HK-2 (cell line): ENCODE measurements around the gene RPL19.
"Not testable (repeated sequence)": the region's sequence is repeated elsewhere in the genome, so short reads cannot be mapped to it uniquely, and the experiment has no call there.

ENCODE experiments used
- DNase-seq: peaks from one replicate; pipeline ENCODE4 v3.0.0-alpha.2; 2018; ENCODE audit not compliant: unreplicated experiment

RPL19 gene

GRCh38 chr17:39200070-39200879 is at the start of gene RPL19:
Gene RPL19, plus strand, starts transcription at chr17:39200283. Its CDS starts 62 bp downstream, at chr17:39200345.
- DNase-seq = peak; percentile 77

GRCh38 chr17:39150795-39151149 is 49.3 kb upstream of the RPL19 start:
- DNase-seq = no peak

DNA sequence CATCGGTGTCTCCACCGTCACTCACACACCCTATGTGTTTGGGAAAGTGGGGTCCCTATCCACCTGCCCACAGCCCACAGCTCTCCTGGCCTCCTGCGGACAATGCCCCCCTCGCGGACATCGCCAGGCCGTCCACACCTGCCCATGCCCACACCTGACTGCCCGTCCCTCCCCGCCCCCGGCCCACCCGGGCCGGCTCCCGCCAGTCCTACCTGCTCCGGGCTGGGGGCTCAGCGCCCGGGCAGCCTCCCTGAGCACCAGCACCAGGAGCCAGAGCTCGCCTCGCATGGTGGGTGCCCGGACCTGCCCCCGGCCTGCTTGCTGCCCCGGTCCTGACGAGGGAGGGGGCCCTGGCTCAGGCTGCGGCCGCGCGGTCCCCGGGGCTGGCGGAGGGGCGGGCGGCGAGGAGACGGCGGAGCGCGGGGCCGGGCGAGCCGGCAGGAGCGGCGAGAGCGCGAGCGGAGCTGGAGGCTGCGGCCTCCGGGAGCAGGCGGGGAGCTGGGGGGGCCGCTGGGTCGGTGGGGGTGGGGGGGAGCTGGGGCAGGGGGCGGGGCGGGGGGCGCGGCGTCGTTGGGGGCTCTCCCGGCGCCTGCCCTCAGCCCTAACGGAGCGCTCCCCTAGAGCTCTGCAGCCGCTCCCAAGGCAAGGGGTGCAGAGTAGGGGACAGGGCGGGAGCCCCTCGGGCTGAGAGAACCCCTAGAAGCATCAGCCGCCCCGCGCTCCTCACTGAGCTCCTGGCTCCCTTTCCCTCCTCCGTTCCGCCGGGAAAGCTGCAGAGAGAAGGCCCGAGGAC is 48.7 kb upstream of the RPL19 start, which contains the start of gene PLXDC1:
PLXDC1 (minus strand) TSS at position 488 of the 793 bp plus-strand sequence; CDS start at position 288, 200 bp downstream.
- no peak for DNase-seq

GRCh38 chr17:39151943-39152818 is 47.9 kb upstream of the RPL19 start:
- peak; percentile 42 for DNase-seq

GRCh38 chr17:39153599-39154051 is 46.5 kb upstream of the RPL19 start:
- peak; percentile 96 for DNase-seq

DNA sequence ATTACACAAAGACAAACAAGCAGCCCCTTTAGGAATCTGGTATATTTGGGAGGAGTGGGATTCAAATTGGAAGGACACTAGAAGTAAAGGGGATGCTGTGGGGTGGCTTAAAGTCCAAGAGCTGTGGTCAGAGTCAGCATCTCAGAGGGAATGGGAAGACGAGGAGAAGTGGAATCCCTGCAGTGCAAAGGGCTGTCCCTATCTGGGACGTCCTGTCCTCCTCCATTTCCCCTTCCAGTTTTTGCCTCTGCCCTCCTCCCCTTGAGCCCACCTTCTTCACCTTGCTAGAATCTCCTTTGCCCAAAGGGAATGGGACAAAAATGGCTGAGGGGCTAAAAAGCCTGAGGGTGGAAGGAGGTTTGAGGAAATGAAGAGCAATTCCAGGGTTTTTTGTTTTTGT is 44.4 kb upstream of the RPL19 start:
- no peak for DNase-seq

GRCh38 chr17:39156491-39156890 is 43.6 kb upstream of the RPL19 start:
- no peak for DNase-seq

- no peak for DNase-seq
Observed at GRCh38 chr17:39158623-39159022, 41.5 kb upstream of the RPL19 start.

DNA sequence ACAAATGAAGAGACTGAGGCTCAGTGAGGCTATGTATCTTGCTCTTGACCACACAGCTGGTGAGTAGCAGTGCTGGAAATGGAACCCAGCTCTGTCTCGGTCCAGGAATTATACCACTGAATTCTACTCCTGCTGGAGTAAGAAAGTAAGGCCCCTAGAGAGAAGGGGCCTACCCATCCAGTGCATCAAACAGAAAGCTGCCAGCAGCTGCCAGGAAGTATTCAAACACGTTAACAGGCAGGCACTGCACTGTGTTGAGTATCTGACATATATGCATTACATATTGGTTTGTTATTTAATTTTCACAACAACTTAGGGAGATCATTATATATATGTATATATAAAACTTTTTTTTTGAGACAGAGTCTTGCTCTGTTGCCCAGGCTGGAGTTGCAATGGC is 38.1 kb upstream of the RPL19 start:
- no peak for DNase-seq

GRCh38 chr17:39164675-39165143 is 35.4 kb upstream of the RPL19 start:
- DNase-seq = peak; percentile 76

DNA sequence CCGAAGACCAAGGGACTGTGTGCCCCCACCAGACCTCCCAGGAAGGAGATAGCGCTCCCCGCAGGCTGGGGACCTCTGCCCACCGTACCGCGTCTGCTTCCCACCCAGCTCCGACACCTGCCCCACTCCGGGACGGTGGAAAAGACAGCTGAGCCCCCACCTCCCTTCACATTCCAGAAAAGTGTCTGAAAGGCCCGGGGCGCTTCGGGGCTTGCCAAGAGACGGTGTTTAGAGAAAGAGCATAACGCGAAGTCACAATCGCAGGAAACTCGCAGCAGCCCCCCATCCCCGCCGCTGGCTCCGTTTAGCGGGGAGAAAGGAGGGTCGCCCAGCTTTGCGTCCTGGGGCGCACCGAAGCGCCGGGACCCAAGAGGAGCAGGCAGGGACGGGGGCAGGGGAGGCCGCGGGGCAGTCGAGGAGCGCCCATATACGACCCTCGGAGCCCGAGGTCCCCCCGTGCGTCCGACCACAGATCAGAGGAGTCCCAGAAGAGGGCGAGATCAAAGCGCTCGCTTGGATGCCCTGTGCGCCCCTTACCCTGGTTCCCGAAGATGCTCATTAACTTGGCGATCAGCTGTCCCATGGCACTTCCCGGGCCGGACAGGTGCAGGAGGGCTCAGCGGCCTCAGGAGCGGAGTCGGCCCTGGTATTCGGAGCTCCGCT is 34.8 kb upstream of the RPL19 start:
- no peak for DNase-seq

DNA sequence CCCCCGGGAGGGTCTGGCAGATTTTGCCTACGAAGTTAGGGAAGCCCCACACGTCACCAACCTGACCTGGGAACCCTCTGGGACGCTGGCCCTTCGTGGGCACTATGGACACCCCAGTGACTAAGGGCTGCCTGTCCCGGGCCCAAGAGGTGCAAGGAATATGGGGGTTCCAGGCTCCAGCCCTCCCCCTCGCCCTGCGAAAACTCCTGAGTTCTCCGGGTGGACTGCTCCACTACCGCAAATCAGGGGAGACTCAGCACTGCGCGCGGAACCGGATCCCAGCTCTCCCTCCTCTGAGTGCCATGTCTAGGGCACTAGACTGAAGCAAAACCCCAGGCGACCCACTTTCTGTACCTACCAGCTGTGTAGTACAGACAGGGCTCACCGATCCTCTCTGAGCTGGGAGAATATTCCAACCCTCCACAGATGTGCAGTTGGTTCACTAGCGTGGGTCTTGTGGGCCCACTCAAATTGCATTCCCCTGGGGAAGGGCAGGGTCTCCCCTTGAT is 34.2 kb upstream of the RPL19 start, which contains the start of gene ARL5C:
ARL5C (minus strand) TSS at position 321 of the 509 bp plus-strand sequence. CDS start 401 bp downstream, outside the sequence.
- DNase-seq = no peak

GRCh38 chr17:39166437-39167335 is 33.4 kb upstream of the RPL19 start:
- no peak for DNase-seq

GRCh38 chr17:39167476-39167875 is 32.6 kb upstream of the RPL19 start:
- DNase-seq = no peak

GRCh38 chr17:39168503-39168902 is 31.6 kb upstream of the RPL19 start:
- not testable (repeated sequence) for DNase-seq

DNA sequence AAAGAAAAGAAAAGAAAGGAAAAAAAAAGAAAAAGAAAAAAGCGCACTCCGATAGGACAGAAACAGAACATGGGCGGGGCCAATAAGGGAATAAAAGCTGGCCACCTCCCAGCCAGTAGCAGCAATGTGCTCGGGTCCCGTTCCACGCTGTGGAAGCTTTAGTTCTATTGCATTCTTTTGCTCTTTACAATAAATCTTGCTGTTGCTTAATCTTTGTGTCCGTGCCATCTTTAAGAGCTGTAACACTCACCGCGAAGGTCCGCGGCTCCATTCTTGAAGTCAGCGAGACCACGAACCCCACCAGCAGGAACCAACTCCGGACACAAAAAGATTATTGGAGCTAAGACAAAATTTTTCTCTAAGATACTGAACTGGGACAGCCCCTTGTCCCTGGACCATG is 31.0 kb upstream of the RPL19 start:
- DNase-seq = no peak

GRCh38 chr17:39169518-39169917 is 30.6 kb upstream of the RPL19 start:
- no peak for DNase-seq

GRCh38 chr17:39170109-39170508 is 30.0 kb upstream of the RPL19 start:
- no peak for DNase-seq

DNA sequence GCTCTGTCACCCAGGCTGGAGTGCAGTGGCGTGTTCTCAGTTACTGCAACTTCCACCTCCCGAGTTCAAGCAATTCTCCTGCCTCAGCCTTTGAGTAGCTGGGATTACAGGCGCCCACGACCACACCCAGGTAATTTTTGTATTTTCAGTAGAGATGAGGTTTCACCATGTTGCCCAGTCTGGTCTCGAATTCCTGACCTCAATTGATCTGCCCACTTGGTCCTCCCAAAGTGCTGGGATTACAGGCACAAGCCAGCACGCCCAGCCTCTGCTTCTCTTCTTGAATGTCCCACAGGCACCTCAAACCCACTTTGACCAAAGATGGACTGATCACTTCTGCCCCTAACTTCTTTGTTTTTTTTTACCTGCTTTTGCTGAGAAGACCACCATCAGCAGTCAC is 29.5 kb upstream of the RPL19 start:
- no peak for DNase-seq

DNA sequence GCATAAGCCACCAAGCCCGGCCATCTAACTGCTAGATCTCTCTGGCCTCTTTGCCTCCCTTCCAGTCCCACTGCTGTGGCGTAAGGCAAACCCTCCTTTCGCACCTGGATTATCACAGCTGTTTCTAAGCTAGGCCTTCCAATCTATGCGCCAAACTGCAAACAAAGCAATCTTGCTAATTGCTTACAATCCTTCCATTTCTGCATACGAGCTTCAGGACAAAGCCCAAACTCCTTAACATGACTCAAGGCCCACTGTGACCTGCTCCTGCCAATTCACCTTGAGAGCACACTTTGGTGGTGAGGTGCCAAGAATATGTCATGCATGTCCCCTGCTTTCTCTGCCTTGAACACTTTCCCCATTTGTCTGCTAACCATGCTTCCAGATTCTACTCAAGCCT is 28.1 kb upstream of the RPL19 start:
- DNase-seq = no peak
